Fibroblast of skin of left biceps (primary cell): ENCODE results near the gene GRIK2.
"Not testable (repeated sequence)": the region's sequence is repeated elsewhere in the genome, so short reads cannot be mapped to it uniquely, and the experiment has no call there.

Experiments used
- DNase-seq, 2 experiments: peaks; one replicate each; pipeline ENCODE4 v3.0.0-alpha.2; 2013; ENCODE audit warnings: low read depth in 2 of 2

GRIK2 gene

GRCh38 chr6:102015431-102015830, 621.9 kb downstream of the GRIK2 start:
- no peak for DNase-seq

- no peak for DNase-seq
These were observed 628.8 kb downstream of the GRIK2 start for GRCh38 chr6:102022281-102022680.

GRCh38 chr6:102022803-102023202, 629.3 kb downstream of the GRIK2 start:
- DNase-seq, result no peak

- no peak for DNase-seq
These were observed 630.6 kb downstream of the GRIK2 start for GRCh38 chr6:102023977-102024657.

- no peak for DNase-seq
These were observed 633.1 kb downstream of the GRIK2 start for GRCh38 chr6:102026649-102027048.

- no peak for DNase-seq
These were observed 634.7 kb downstream of the GRIK2 start for GRCh38 chr6:102028176-102028575.

- no peak for DNase-seq
These were observed 645.5 kb downstream of the GRIK2 start for GRCh38 chr6:102038964-102039363.

- DNase-seq, result no peak
These were observed 645.9 kb downstream of the GRIK2 start for GRCh38 chr6:102039441-102039840.

GRCh38 chr6:102051001-102051400, 657.5 kb downstream of the GRIK2 start:
- no peak for DNase-seq

GRCh38 chr6:102051720-102052119, 658.2 kb downstream of the GRIK2 start:
- DNase-seq, result no peak

GRCh38 chr6:102064142-102064541, 670.6 kb downstream of the GRIK2 start:
- DNase-seq, result no peak

- DNase-seq, result no peak
These were observed 672.8 kb downstream of the GRIK2 start for GRCh38 chr6:102066301-102066700.

GRCh38 chr6:102068349-102068929, 674.9 kb downstream of the GRIK2 start:
- DNase-seq, result no peak

- no peak for DNase-seq
These were observed 682.0 kb downstream of the GRIK2 start for GRCh38 chr6:102075539-102075938.

- DNase-seq, result no peak
These were observed 691.7 kb downstream of the GRIK2 start for GRCh38 chr6:102085257-102085656.

- DNase-seq, result not testable (repeated sequence)
These were observed 694.7 kb downstream of the GRIK2 start for GRCh38 chr6:102088160-102088559.

GRCh38 chr6:102114402-102114801, 720.9 kb downstream of the GRIK2 start:
- DNase-seq, result no peak

GRCh38 chr6:102115911-102116310, 722.4 kb downstream of the GRIK2 start:
- no peak for DNase-seq

GRCh38 chr6:102118034-102118433, 724.5 kb downstream of the GRIK2 start:
- DNase-seq, result no peak
